ENCODE data around the gene GCG. TPM values are rescaled to one million over a fixed set of nuclear protein-coding genes. Genes with fewer than 3 reads are reported as not detected.

GCG gene
- total RNA-seq, 4 donors from 2014 or later = 5.0 to 209 (median 88.5) TPM

- no peaks in the 10 kb centered on the region for H3K36me3 ChIP-seq
- H3K9me3 ChIP-seq = no peaks in the 10 kb centered on the region
- no peak for DNase-seq
- no peak for TF ChIP-seq POLR2A (IDR thresholded peaks at IDR 0.05)
- TF ChIP-seq, protein P1, sequence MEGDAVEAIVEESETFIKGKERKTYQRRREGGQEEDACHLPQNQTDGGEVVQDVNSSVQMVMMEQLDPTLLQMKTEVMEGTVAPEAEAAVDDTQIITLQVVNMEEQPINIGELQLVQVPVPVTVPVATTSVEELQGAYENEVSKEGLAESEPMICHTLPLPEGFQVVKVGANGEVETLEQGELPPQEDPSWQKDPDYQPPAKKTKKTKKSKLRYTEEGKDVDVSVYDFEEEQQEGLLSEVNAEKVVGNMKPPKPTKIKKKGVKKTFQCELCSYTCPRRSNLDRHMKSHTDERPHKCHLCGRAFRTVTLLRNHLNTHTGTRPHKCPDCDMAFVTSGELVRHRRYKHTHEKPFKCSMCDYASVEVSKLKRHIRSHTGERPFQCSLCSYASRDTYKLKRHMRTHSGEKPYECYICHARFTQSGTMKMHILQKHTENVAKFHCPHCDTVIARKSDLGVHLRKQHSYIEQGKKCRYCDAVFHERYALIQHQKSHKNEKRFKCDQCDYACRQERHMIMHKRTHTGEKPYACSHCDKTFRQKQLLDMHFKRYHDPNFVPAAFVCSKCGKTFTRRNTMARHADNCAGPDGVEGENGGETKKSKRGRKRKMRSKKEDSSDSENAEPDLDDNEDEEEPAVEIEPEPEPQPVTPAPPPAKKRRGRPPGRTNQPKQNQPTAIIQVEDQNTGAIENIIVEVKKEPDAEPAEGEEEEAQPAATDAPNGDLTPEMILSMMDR (IDR thresholded peaks at IDR 0.05) = no peak
- no peaks in the 10 kb centered on the region for H3K4me1 ChIP-seq
- H3K27ac ChIP-seq = no peak overlapping the region
- no peak overlapping the region for H3K4me3 ChIP-seq
- no peaks in the 10 kb centered on the region for H3K27me3 ChIP-seq
These were observed 14.1 kb upstream of the GCG start for GRCh38 chr2:162166174-162166573.

GRCh38 chr2:162164802-162165201, 12.8 kb upstream of the GCG start:
- Histone ChIP-seq H3K27ac (no peak overlapping the region), H3K36me3 (no peaks in the 10 kb centered on the region), H3K4me3 (no peak overlapping the region), H3K9me3 (no peaks in the 10 kb centered on the region), H3K4me1 (no peaks in the 10 kb centered on the region), H3K27me3 (no peaks in the 10 kb centered on the region)
- DNase-seq = no peak
- TF ChIP-seq POLR2A (IDR thresholded peaks at IDR 0.05) = no peak
- TF ChIP-seq, protein P1 (IDR thresholded peaks at IDR 0.05) = no peak

DNA sequence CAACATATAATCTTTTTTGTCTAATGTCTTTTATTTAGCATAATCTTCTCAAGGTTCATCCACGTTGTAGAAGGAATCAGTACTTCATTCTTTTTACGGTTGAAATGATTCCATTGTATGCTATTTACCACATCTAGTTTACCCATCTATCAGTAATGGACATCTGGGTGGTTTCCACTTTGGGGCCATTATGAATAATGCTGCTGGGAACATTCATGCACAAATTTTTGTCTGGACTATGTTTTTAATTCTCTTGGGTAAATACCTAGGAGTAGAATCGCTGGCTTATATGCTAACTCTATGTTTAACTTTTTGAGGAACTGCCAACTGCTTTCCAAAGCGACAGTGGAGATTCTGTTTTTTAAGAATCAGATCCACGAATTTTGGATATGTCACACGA, 7.4 kb upstream of the GCG start:
- Histone ChIP-seq H3K4me3 (no peak overlapping the region), H3K4me1 (no peaks in the 10 kb centered on the region), H3K27me3 (no peaks in the 10 kb centered on the region), H3K36me3 (no peaks in the 10 kb centered on the region), H3K27ac (no peak overlapping the region), H3K9me3 (no peaks in the 10 kb centered on the region)
- DNase-seq = no peak
- TF ChIP-seq POLR2A (IDR thresholded peaks at IDR 0.05) = no peak
- TF ChIP-seq, protein P1 (IDR thresholded peaks at IDR 0.05) = no peak

GRCh38 chr2:162156149-162156548, 4.1 kb upstream of the GCG start:
- no peak overlapping the region for H3K27ac ChIP-seq
- no peaks in the 10 kb centered on the region for H3K4me1 ChIP-seq
- no peaks in the 10 kb centered on the region for H3K9me3 ChIP-seq
- TF ChIP-seq POLR2A (IDR thresholded peaks at IDR 0.05) = no peak
- TF ChIP-seq, protein P1 (IDR thresholded peaks at IDR 0.05) = no peak
- no peaks in the 10 kb centered on the region for H3K36me3 ChIP-seq
- H3K27me3 ChIP-seq = no peaks in the 10 kb centered on the region
- H3K4me3 ChIP-seq = no peak overlapping the region
- DNase-seq = no peak

- H3K27ac ChIP-seq = no peak overlapping the region
- no peaks in the 10 kb centered on the region for H3K4me1 ChIP-seq
- TF ChIP-seq, protein P1 (IDR thresholded peaks at IDR 0.05) = peak in 3 of 6 experiments; percentile 16 to 40 (median 30)
- TF ChIP-seq POLR2A (IDR thresholded peaks at IDR 0.05) = no peak
- no peak for DNase-seq
- no peaks in the 10 kb centered on the region for H3K9me3 ChIP-seq
- H3K27me3 ChIP-seq = no peaks in the 10 kb centered on the region
- H3K36me3 ChIP-seq = no peaks in the 10 kb centered on the region
- H3K4me3 ChIP-seq = no peak overlapping the region
These were observed 3.0 kb upstream of the GCG start for GRCh38 chr2:162155093-162155492.

- no peak overlapping the region for H3K4me3 ChIP-seq
- no peak overlapping the region for H3K27ac ChIP-seq
- no peak for TF ChIP-seq POLR2A (IDR thresholded peaks at IDR 0.05)
- TF ChIP-seq, protein P1 (IDR thresholded peaks at IDR 0.05) = peak in 5 of 6 experiments; percentile 9 to 85 (median 79)
- H3K27me3 ChIP-seq = no peaks in the 10 kb centered on the region
- H3K4me1 ChIP-seq = no peaks in the 10 kb centered on the region
- peak in 2 of 3 donors; percentile 33 to 86 for DNase-seq
- H3K9me3 ChIP-seq = no peaks in the 10 kb centered on the region
- no peaks in the 10 kb centered on the region for H3K36me3 ChIP-seq
These were observed 1.7 kb upstream of the GCG start for GRCh38 chr2:162153608-162154224.
